ENCODE data around the gene PRR14. TPM values are rescaled to one million over a fixed set of nuclear protein-coding genes. Genes with fewer than 3 reads are reported as not detected.
"Not testable (repeated sequence)": the region's sequence is repeated elsewhere in the genome, so short reads cannot be mapped to it uniquely, and the experiment has no call there.

The PRR14 gene
- total and polyA plus RNA-seq, 2 donors from 2014 or later = 44.2 to 51.6 TPM

GRCh38 chr16:30623536-30624283 is 27.1 kb upstream of the PRR14 start:
- no peaks in the 10 kb centered on the region for H3K36me3 ChIP-seq (ENCODE audit: control insufficient read depth in 2 of 3, insufficient read depth in 3 of 3, low read length in 3 of 3)
- no peaks in the 10 kb centered on the region for H3K9me3 ChIP-seq (ENCODE audit: control insufficient read depth in 2 of 3, insufficient read depth in 1 of 3, low read length in 3 of 3)
- no peaks in the 10 kb centered on the region for H3K27me3 ChIP-seq (ENCODE audit: control insufficient read depth, insufficient read depth, low read length)
- no peak overlapping the region for H3K9ac ChIP-seq (ENCODE audit: low read length in 3 of 3)
- H3K4me3 ChIP-seq (ENCODE audit: low read length in 3 of 3) = no peak overlapping the region
- DNase-seq (no peak), FAIRE-seq (no peak)
- H3K4me1 ChIP-seq (ENCODE audit: control insufficient read depth in 2 of 3, insufficient read depth in 2 of 3, low read depth in 1 of 3, low read length in 3 of 3) = peaks cover 8 to 14% (median 11%) of the 10 kb centered on the region in 3 donors
- TF ChIP-seq, protein P1, sequence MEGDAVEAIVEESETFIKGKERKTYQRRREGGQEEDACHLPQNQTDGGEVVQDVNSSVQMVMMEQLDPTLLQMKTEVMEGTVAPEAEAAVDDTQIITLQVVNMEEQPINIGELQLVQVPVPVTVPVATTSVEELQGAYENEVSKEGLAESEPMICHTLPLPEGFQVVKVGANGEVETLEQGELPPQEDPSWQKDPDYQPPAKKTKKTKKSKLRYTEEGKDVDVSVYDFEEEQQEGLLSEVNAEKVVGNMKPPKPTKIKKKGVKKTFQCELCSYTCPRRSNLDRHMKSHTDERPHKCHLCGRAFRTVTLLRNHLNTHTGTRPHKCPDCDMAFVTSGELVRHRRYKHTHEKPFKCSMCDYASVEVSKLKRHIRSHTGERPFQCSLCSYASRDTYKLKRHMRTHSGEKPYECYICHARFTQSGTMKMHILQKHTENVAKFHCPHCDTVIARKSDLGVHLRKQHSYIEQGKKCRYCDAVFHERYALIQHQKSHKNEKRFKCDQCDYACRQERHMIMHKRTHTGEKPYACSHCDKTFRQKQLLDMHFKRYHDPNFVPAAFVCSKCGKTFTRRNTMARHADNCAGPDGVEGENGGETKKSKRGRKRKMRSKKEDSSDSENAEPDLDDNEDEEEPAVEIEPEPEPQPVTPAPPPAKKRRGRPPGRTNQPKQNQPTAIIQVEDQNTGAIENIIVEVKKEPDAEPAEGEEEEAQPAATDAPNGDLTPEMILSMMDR (IDR thresholded peaks at IDR 0.05; ENCODE audit: borderline replicate concordance, extremely low read depth, insufficient read depth) = no peak
- H3K27ac ChIP-seq (ENCODE audit: low read depth in 2 of 2, low read length in 2 of 2) = no peak overlapping the region
- intact Hi-C loops (cut with DNase I) = no loop called here

- Histone ChIP-seq H3K4me1 (ENCODE audit: control insufficient read depth in 2 of 3, insufficient read depth in 2 of 3, low read depth in 1 of 3, low read length in 3 of 3) (peaks cover 0 to 8% (median 2%) of the 10 kb centered on the region in 3 donors), H3K27ac (ENCODE audit: low read depth in 2 of 2, low read length in 2 of 2) (no peak overlapping the region), H3K36me3 (ENCODE audit: control insufficient read depth in 2 of 3, insufficient read depth in 3 of 3, low read length in 3 of 3) (no peaks in the 10 kb centered on the region), H3K27me3 (ENCODE audit: control insufficient read depth, insufficient read depth, low read length) (no peaks in the 10 kb centered on the region), H3K9ac (ENCODE audit: low read length in 3 of 3) (no peak overlapping the region), H3K9me3 (ENCODE audit: control insufficient read depth in 2 of 3, insufficient read depth in 1 of 3, low read length in 3 of 3) (no peaks in the 10 kb centered on the region), H3K4me3 (ENCODE audit: low read length in 3 of 3) (no peak overlapping the region)
- FAIRE-seq (no peak), DNase-seq (no peak)
- intact Hi-C loops (cut with DNase I) = no loop called here
- TF ChIP-seq, protein P1 (IDR thresholded peaks at IDR 0.05; ENCODE audit: borderline replicate concordance, extremely low read depth, insufficient read depth) = no peak
Measured at GRCh38 chr16:30626236-30626635, 24.5 kb upstream of the PRR14 start.

- Histone ChIP-seq H3K27me3 (ENCODE audit: control insufficient read depth, insufficient read depth, low read length) (no peaks in the 10 kb centered on the region), H3K36me3 (ENCODE audit: control insufficient read depth in 2 of 3, insufficient read depth in 3 of 3, low read length in 3 of 3) (no peaks in the 10 kb centered on the region), H3K9me3 (ENCODE audit: control insufficient read depth in 2 of 3, insufficient read depth in 1 of 3, low read length in 3 of 3) (no peaks in the 10 kb centered on the region), H3K4me1 (ENCODE audit: control insufficient read depth in 2 of 3, insufficient read depth in 2 of 3, low read depth in 1 of 3, low read length in 3 of 3) (no peaks in the 10 kb centered on the region), H3K9ac (ENCODE audit: low read length in 3 of 3) (no peak overlapping the region), H3K4me3 (ENCODE audit: low read length in 3 of 3) (peak overlapping the region; percentile 5 to 43 (median 27)), H3K27ac (ENCODE audit: low read depth in 2 of 2, low read length in 2 of 2) (no peak overlapping the region)
- intact Hi-C loops (cut with DNase I) = no loop called here
- TF ChIP-seq, protein P1 (IDR thresholded peaks at IDR 0.05; ENCODE audit: borderline replicate concordance, extremely low read depth, insufficient read depth) = peak; percentile 90
- peak; percentile 88 to 96 (median 89) for DNase-seq
- no peak for FAIRE-seq
Measured at GRCh38 chr16:30628628-30629540, 21.9 kb upstream of the PRR14 start.

DNA sequence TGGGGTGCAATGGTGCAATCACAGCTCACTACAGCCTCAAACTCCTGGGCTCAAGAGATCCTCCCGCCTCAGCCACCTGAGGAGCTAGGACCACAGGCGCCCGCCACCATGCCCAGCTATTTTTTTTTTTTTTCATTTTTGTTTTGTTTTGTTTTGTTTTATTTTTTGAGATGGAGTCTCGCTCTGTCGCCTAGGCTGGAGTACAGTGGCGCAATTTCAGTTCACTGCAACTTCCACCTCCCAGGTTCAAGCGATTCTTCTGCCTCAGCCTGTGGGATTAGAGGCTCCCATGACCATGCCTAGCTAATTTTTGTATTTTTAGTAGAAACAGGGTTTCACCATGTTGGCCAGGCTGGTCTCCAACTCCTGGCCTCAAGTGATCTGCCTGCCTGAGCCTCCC is 18.3 kb upstream of the PRR14 start:
- DNase-seq = peak in 1 of 5 donors; percentile 22
- H3K4me1 ChIP-seq (ENCODE audit: control insufficient read depth in 2 of 3, insufficient read depth in 2 of 3, low read depth in 1 of 3, low read length in 3 of 3) = not testable (repeated sequence)

More for the DNA sequence above, 18.3 kb upstream of the PRR14 start:
- H3K27ac ChIP-seq (ENCODE audit: low read depth in 2 of 2, low read length in 2 of 2); FAIRE-seq; H3K4me3 ChIP-seq (ENCODE audit: low read length in 3 of 3); H3K9ac ChIP-seq (ENCODE audit: low read length in 3 of 3); intact Hi-C loops (cut with DNase I); H3K9me3 ChIP-seq (ENCODE audit: control insufficient read depth in 2 of 3, insufficient read depth in 1 of 3, low read length in 3 of 3); H3K36me3 ChIP-seq (ENCODE audit: control insufficient read depth in 2 of 3, insufficient read depth in 3 of 3, low read length in 3 of 3); H3K27me3 ChIP-seq (ENCODE audit: control insufficient read depth, insufficient read depth, low read length): not testable (repeated sequence)
